ENCODE measurements around the gene CAVIN4. TPM values are rescaled to one million over a fixed set of nuclear protein-coding genes. Genes with fewer than 3 reads are reported as not detected.

Gene CAVIN4
- total and polyA plus RNA-seq, 9 of the 15 experiments (the other 6 are each of a cell fraction or from before 2014, with no cell fraction given), result 0.06 to 0.29 (median 0.18) TPM

DNA sequence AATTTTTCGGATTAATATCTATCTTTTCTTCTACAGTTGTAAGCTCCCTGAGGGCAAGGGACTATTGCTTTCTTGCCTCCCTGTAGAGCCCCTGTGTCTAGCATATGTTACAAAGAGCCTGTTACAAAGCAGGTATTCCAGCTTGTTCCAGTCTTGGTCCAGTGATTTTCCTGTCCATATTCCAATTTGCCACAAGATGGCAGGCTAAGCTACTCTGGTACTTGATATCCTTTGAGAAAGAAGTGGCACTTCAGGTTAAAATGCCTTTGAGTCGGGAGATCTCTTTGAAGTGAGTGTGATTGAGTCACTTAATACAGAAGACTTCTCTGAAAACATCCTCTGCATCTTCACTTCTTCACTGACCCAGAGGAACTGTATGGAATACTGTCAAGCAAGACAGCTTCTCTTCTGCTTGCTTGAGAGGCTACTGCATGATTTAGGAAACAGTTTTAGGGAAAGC, 24.5 kb downstream of the CAVIN4 start (continued):
- TF ChIP-seq, protein P1, sequence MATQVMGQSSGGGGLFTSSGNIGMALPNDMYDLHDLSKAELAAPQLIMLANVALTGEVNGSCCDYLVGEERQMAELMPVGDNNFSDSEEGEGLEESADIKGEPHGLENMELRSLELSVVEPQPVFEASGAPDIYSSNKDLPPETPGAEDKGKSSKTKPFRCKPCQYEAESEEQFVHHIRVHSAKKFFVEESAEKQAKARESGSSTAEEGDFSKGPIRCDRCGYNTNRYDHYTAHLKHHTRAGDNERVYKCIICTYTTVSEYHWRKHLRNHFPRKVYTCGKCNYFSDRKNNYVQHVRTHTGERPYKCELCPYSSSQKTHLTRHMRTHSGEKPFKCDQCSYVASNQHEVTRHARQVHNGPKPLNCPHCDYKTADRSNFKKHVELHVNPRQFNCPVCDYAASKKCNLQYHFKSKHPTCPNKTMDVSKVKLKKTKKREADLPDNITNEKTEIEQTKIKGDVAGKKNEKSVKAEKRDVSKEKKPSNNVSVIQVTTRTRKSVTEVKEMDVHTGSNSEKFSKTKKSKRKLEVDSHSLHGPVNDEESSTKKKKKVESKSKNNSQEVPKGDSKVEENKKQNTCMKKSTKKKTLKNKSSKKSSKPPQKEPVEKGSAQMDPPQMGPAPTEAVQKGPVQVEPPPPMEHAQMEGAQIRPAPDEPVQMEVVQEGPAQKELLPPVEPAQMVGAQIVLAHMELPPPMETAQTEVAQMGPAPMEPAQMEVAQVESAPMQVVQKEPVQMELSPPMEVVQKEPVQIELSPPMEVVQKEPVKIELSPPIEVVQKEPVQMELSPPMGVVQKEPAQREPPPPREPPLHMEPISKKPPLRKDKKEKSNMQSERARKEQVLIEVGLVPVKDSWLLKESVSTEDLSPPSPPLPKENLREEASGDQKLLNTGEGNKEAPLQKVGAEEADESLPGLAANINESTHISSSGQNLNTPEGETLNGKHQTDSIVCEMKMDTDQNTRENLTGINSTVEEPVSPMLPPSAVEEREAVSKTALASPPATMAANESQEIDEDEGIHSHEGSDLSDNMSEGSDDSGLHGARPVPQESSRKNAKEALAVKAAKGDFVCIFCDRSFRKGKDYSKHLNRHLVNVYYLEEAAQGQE (IDR thresholded peaks at IDR 0.05; ENCODE audit: borderline replicate concordance), result peak; percentile 71
- TF ChIP-seq, protein P1 (CRISPR knock-in tag; IDR thresholded peaks at IDR 0.05; ENCODE audit: low read depth), result no peak

- H3K36me3 ChIP-seq (ENCODE audit: control insufficient read depth, insufficient read depth, low read length), result no peaks in the 10 kb centered on the region
- H3K9ac ChIP-seq (ENCODE audit: insufficient read depth in 1 of 2, low read depth in 2 of 2, low read length in 2 of 2), result no peak overlapping the region
- ChIA-PET CTCF (ENCODE audit: low intra/inter-chr PET ratio) (no interaction called here), POLR2A (no interaction called here)
- no peak overlapping the region for H3K4me3 ChIP-seq
- no peaks in the 10 kb centered on the region for H3K79me2 ChIP-seq (ENCODE audit: control insufficient read depth, insufficient read depth, low read length)
- FAIRE-seq (no peak), DNase-seq (ENCODE audit: extremely low read depth in 1 of 4, low spot score in 3 of 4) (no peak), ATAC-seq (no peak)
- no TSS peak for BruUV-seq (replicated peaks)
- H3K4me1 ChIP-seq (replicated peaks in 1 of 2; ENCODE audit: control insufficient read depth in 2 of 2, insufficient read depth in 2 of 2, low read length in 2 of 2), result peaks cover 0 to 5% of the 10 kb centered on the region in 2 experiments; a peak in 2 of 5 replicates
- 0% methylated on average over 1 of the region's 1 CpG for WGBS (ENCODE audit: insufficient coverage, low coverage, missing lambda C conversion rate)
- intact Hi-C loops (cut with micrococcal nuclease), result loop anchor here (10.0 kb wide), 1 partner anchor 629 kb away; no protein-coding TSS in a partner anchor
- no peaks in the 10 kb centered on the region for H3K9me3 ChIP-seq (replicated peaks; ENCODE audit: control insufficient read depth, insufficient read depth, low read depth, low read length)
- H3K4me2 ChIP-seq (ENCODE audit: insufficient read depth, low read length), result no peak overlapping the region
- H3K27me3 ChIP-seq (ENCODE audit: control insufficient read depth in 2 of 2, insufficient read depth in 2 of 2, low read length in 2 of 2), result no peaks in the 10 kb centered on the region
- in situ Hi-C loops (cut with MboI), result loop anchor here (10.0 kb wide), 1 partner anchor 699 kb away; no protein-coding TSS in a partner anchor
- H3K27ac ChIP-seq (ENCODE audit: extremely low read depth, low read depth, low read length), result no peak overlapping the region
- H2AFZ ChIP-seq (ENCODE audit: low read depth, low read length), result no peak overlapping the region
- no peaks in the 10 kb centered on the region for H4K20me1 ChIP-seq (replicated peaks; ENCODE audit: control insufficient read depth, insufficient read depth, low read length)
- no peaks in the 10 kb centered on the region for H3K9me1 ChIP-seq (ENCODE audit: control insufficient read depth, insufficient read depth, low read length)
- no peak for TF ChIP-seq HNRNPLL (IDR thresholded peaks at IDR 0.05; ENCODE audit: low read depth, low read length, poor library complexity, severe bottlenecking)
- no peak for TF ChIP-seq IRF2 (CRISPR knock-in tag; IDR thresholded peaks at IDR 0.05)
- no peak for TF ChIP-seq LCOR (CRISPR knock-in tag; IDR thresholded peaks at IDR 0.05)
- TF ChIP-seq STAT5B (CRISPR knock-in tag; IDR thresholded peaks at IDR 0.05), result no peak
- TF ChIP-seq ZC3H4 (CRISPR knock-in tag; IDR thresholded peaks at IDR 0.05; ENCODE audit: borderline replicate concordance), result no peak
- TF ChIP-seq HNRNPUL1 (IDR thresholded peaks at IDR 0.05; ENCODE audit: low read length), result no peak
- no peak for TF ChIP-seq LEF1 (IDR thresholded peaks at IDR 0.05)
- TF ChIP-seq ZNF316 (IDR thresholded peaks at IDR 0.05), result no peak
- TF ChIP-seq ZSCAN32 (CRISPR knock-in tag; IDR thresholded peaks at IDR 0.05), result no peak
- no peak for TF ChIP-seq EP400 (IDR thresholded peaks at IDR 0.05)
- TF ChIP-seq E2F4 (CRISPR knock-in tag; IDR thresholded peaks at IDR 0.05; ENCODE audit: low read depth), result no peak
- no peak for TF ChIP-seq MTA2 (IDR thresholded peaks at IDR 0.05; ENCODE audit: low read depth)
Measured at GRCh38 chr9:100605405-100605804, 27.5 kb downstream of the CAVIN4 start.
